SJSA1 (cell line): ENCODE results near the gene COL1A1. TPM values are rescaled to one million over a fixed set of nuclear protein-coding genes. Genes with fewer than 3 reads are reported as not detected.

Experiments
- DNase-seq, 2 experiments: peaks; one replicate each; pipeline ENCODE4 v3.0.0-alpha.2; 2015 to 2020; ENCODE audit warnings: low spot score in 2 of 2, low read depth in 1 of 2
- H3K27ac ChIP-seq: fragments of 250-450 bp; sonication (Bioruptor Pico); 2 replicates; pipeline ENCODE4 v1.5.1; 2020; ENCODE audit warnings: mild to moderate bottlenecking, moderate library complexity
- H3K27me3 ChIP-seq: fragments of 250-450 bp; sonication (Bioruptor Pico); replicated peaks from 2 replicates; pipeline ENCODE4 v1.5.1; 2020; ENCODE audit warnings: mild to moderate bottlenecking, moderate library complexity
- H3K36me3 ChIP-seq: fragments of 250-450 bp; sonication (Bioruptor Pico); 2 replicates; pipeline ENCODE4 v1.5.1; 2020; ENCODE audit warnings: mild to moderate bottlenecking
- H3K4me1 ChIP-seq: fragments of 250-450 bp; sonication (Bioruptor Pico); replicated peaks from 2 replicates; pipeline ENCODE4 v1.6.1; 2021; ENCODE audit warnings: mild to moderate bottlenecking
- H3K4me3 ChIP-seq: fragments of 250-450 bp; sonication (Bioruptor Pico); 2 replicates; pipeline ENCODE4 v1.5.1; 2020; ENCODE audit warnings: mild to moderate bottlenecking
- H3K9me3 ChIP-seq: fragments of 250-450 bp; sonication (Bioruptor Pico); replicated peaks from 2 replicates; pipeline ENCODE4 v1.5.1; 2020; ENCODE audit warnings: mild to moderate bottlenecking
- total RNA-seq: library from RNA; depleted of rRNA; stranded (reverse); fragments of >200 nt; shearing (Covaris generic); gene quantifications from 2 replicates; pipeline ENCODE4 v1.2.3, GENCODE V29; 2014

COL1A1 gene
- total RNA-seq, 1 experiment from 2014 or later, result 957 TPM

GRCh38 chr17:50199803-50200456 is 1.5 kb downstream of the COL1A1 start:
- H3K27ac ChIP-seq, result peak overlapping the region; percentile 87
- H3K4me3 ChIP-seq, result peak overlapping the region; percentile 66
- peaks cover 69% of the 10 kb centered on the region for H3K4me1 ChIP-seq
- DNase-seq, result peak in 1 of 2 experiments; percentile 100
- no peaks in the 10 kb centered on the region for H3K9me3 ChIP-seq
- no peaks in the 10 kb centered on the region for H3K27me3 ChIP-seq
- peaks cover 61% of the 10 kb centered on the region for H3K36me3 ChIP-seq

DNA sequence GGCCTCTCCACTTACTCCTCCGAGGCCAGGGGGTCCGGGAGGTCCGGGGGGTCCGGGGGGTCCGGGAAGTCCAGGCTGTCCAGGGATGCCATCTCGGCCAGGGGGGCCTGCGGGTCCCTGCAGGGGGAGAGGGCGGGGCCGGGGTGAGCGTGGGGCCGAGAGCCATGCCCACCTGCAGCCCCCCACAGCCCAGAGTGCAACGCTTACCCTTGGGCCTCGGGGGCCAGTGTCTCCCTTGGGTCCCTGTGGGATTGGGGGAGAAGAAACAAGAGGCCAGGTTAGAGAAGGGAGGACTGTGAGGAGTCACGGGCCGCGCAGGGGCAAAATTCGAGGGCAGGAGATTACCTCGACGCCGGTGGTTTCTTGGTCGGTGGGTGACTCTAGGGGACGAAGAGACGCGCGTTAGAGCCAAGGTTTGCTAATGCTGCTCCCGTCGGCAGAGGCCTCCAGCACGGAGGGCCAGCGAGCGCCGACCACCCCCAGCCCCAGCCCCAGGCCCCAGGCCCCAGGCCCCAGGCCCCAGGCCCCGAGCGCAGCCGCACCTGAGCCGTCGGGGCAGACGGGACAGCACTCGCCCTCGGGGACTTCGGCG is 2.1 kb downstream of the COL1A1 start:
- Histone ChIP-seq H3K36me3 (peaks cover 67% of the 10 kb centered on the region), H3K27me3 (no peaks in the 10 kb centered on the region), H3K4me1 (peaks cover 69% of the 10 kb centered on the region), H3K27ac (peak overlapping the region; percentile 87), H3K9me3 (no peaks in the 10 kb centered on the region), H3K4me3 (peak overlapping the region; percentile 66)
- peak; percentile 66 to 69 for DNase-seq

DNA sequence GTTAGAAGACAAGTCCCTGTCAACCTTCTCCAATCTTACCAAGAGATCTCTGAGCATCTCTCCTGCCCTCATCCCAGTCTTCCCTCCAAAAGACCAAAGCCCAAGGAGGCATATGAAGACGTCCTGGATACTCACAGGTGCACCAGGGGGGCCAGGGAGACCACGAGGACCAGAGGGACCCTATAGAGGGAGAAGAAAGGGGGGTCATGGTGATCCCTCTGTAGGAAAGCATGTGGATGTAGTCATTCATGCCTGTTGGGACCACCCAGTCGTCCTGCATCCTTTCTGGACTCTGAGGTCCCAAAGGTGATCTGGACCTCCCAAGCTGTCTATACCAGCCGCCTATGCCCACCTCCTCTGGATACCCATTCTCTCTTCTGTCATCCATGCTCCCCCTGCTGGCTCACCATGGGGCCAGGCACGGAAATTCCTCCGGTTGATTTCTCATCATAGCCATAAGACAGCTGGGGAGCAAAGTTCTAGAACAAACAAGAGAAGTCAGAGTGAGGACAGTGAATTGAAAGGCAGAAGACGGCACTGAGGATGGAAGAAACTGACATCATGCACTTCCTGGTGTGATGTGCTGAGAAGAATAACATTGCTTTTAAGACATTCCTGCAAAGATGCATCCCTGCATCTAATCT is 3.3 kb downstream of the COL1A1 start:
- H3K4me3 ChIP-seq, result peak overlapping the region; percentile 66
- peaks cover 79% of the 10 kb centered on the region for H3K36me3 ChIP-seq
- H3K27me3 ChIP-seq, result no peaks in the 10 kb centered on the region
- peak overlapping the region; percentile 87 for H3K27ac ChIP-seq
- H3K4me1 ChIP-seq, result peaks cover 69% of the 10 kb centered on the region
- DNase-seq, result peak; percentile 96 to 97
- H3K9me3 ChIP-seq, result no peaks in the 10 kb centered on the region

DNA sequence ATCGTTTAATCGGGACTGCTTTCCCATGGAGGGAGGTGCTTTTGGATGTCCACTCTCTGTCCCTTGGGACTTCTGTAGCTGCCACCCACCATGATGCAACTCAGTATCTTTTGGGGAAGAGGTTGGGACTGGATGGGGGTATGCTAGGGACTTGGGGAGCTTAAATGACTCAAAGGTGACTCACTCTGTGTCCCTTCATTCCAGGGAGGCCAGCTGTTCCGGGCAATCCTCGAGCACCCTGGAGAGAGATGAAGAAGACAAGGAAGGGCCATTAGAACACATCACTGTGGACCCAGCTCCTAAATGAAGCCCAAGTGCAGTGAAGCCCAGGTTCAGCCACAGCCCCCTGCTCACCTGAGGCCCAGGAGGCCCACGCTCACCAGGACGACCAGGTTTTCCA is 4.6 kb downstream of the COL1A1 start:
- peak; percentile 97 to 98 for DNase-seq
- Histone ChIP-seq H3K4me1 (peaks cover 79% of the 10 kb centered on the region), H3K9me3 (no peaks in the 10 kb centered on the region), H3K4me3 (peak overlapping the region; percentile 66), H3K27ac (peak overlapping the region; percentile 87), H3K27me3 (no peaks in the 10 kb centered on the region), H3K36me3 (peaks cover 92% of the 10 kb centered on the region)

DNA sequence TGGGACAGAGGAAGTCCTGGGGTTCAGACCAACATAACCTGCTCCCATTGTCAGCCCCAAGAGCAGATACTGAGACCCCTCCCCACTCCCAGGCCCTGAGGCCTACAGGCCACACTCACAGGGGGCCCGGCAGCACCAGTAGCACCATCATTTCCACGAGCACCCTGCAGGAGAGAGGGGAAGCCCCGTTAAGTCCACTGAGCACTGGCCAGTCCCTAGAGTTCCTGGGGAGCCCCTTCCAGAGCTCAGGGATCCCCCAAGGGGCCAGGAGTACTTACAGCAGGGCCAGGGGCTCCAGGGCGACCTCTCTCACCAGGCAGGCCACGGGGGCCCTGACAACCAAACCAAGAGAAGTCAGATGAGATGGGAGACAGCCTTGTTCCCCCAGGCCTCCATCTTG is 5.4 kb downstream of the COL1A1 start:
- peak overlapping the region; percentile 66 for H3K4me3 ChIP-seq
- H3K27ac ChIP-seq, result peak overlapping the region; percentile 87
- peaks cover 79% of the 10 kb centered on the region for H3K4me1 ChIP-seq
- DNase-seq, result no peak
- no peaks in the 10 kb centered on the region for H3K27me3 ChIP-seq
- H3K9me3 ChIP-seq, result no peaks in the 10 kb centered on the region
- peaks cover 96% of the 10 kb centered on the region for H3K36me3 ChIP-seq

GRCh38 chr17:50194934-50195865 is 6.2 kb downstream of the COL1A1 start:
- DNase-seq, result peak; percentile 87 to 89
- Histone ChIP-seq H3K36me3 (peaks cover 98% of the 10 kb centered on the region), H3K27me3 (no peaks in the 10 kb centered on the region), H3K4me1 (peaks cover 87% of the 10 kb centered on the region), H3K4me3 (peak overlapping the region; percentile 66), H3K27ac (peak overlapping the region; percentile 87), H3K9me3 (no peaks in the 10 kb centered on the region)

DNA sequence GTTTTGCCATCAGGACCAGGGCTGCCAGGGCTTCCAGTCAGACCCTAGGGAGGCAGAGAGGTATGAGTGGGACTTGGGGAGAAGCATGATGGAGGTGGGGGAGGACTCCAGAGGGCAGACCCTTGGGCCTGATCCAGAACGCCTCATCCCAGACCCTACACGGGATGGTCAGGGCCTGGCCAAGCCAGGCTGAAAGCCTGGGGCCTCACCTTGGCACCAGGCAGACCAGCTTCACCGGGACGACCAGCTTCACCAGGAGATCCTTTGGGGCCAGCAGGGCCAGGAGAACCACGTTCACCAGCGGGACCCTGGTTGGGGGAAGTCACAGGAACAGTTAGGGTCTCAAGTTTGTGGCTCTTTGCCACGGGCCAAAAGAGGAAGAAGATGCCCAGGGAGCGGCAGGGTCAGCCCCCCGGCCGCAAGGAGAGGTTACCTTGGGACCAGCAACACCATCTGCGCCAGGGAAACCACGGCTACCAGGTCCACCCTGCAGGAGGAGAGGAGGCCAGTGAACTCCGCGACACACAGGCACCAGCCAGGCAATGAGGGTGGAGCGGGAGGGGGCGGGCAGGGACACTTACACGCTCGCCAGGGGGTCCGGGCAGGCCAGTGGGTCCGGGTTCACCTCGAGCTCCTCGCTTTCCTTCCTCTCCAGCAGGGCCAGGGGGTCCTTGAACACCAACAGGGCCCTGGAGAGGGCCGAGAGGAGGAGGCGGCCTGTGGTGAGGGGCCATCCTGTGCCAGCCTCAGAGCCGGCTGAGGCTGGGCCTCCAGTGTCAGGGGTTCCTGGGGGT is 7.1 kb downstream of the COL1A1 start:
- DNase-seq, result peak in 1 of 2 experiments; percentile 72
- Histone ChIP-seq H3K36me3 (peaks cover 100% of the 10 kb centered on the region), H3K9me3 (no peaks in the 10 kb centered on the region), H3K4me1 (peaks cover 95% of the 10 kb centered on the region), H3K4me3 (peak overlapping the region; percentile 66), H3K27me3 (no peaks in the 10 kb centered on the region), H3K27ac (peak overlapping the region; percentile 87)

GRCh38 chr17:50192618-50193291 is 8.7 kb downstream of the COL1A1 start:
- H3K9me3 ChIP-seq, result no peaks in the 10 kb centered on the region
- H3K4me1 ChIP-seq, result peaks cover 100% of the 10 kb centered on the region
- no peaks in the 10 kb centered on the region for H3K27me3 ChIP-seq
- DNase-seq, result peak in 1 of 2 experiments; percentile 67
- H3K4me3 ChIP-seq, result peak overlapping the region; percentile 66
- H3K27ac ChIP-seq, result peak overlapping the region; percentile 87
- H3K36me3 ChIP-seq, result peaks cover 100% of the 10 kb centered on the region

GRCh38 chr17:50192144-50192617 is 9.2 kb downstream of the COL1A1 start:
- Histone ChIP-seq H3K27ac (peak overlapping the region; percentile 87), H3K27me3 (no peaks in the 10 kb centered on the region), H3K4me3 (peak overlapping the region; percentile 66), H3K36me3 (peaks cover 100% of the 10 kb centered on the region), H3K9me3 (no peaks in the 10 kb centered on the region), H3K4me1 (peaks cover 100% of the 10 kb centered on the region)
- DNase-seq, result peak in 1 of 2 experiments; percentile 68

DNA sequence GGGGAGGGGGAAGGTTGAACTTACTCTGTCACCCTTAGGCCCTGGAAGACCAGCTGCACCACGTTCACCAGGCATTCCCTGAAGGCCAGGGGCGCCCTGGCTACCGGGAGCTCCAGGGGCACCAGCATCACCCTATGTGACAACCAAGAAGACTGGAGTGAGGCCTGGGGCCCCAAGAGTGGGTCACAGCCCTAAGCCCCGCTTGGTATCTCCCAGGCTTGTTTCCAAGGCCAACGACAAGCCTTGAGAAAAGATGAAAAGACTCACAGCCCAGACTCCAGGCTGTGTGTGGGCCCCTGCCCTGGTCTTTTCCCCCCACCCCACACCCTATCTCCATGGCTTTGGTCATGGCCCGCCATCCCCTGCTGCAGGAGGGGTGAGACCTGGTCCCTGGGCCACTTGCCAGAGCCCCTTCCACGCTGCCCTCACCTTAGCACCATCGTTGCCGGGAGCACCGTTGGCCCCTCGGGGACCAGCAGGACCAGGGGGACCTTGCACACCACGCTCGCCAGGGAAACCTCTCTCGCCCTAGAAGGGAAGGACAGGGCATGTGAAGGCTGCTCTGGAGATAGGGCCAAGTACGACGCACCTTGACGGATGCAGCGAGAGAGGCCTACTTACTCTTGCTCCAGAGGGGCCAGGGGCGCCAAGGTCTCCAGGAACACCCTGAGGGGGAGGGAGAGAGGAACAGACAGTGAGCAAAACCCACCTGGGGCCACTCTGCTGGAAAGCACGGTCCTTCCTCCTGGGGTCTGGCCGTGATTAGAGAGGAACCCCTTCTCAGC is 9.9 kb downstream of the COL1A1 start:
- peaks cover 100% of the 10 kb centered on the region for H3K4me1 ChIP-seq
- peak overlapping the region; percentile 87 for H3K27ac ChIP-seq
- no peaks in the 10 kb centered on the region for H3K27me3 ChIP-seq
- peak overlapping the region; percentile 66 for H3K4me3 ChIP-seq
- H3K36me3 ChIP-seq, result peaks cover 100% of the 10 kb centered on the region
- DNase-seq, result no peak
- H3K9me3 ChIP-seq, result no peaks in the 10 kb centered on the region

DNA sequence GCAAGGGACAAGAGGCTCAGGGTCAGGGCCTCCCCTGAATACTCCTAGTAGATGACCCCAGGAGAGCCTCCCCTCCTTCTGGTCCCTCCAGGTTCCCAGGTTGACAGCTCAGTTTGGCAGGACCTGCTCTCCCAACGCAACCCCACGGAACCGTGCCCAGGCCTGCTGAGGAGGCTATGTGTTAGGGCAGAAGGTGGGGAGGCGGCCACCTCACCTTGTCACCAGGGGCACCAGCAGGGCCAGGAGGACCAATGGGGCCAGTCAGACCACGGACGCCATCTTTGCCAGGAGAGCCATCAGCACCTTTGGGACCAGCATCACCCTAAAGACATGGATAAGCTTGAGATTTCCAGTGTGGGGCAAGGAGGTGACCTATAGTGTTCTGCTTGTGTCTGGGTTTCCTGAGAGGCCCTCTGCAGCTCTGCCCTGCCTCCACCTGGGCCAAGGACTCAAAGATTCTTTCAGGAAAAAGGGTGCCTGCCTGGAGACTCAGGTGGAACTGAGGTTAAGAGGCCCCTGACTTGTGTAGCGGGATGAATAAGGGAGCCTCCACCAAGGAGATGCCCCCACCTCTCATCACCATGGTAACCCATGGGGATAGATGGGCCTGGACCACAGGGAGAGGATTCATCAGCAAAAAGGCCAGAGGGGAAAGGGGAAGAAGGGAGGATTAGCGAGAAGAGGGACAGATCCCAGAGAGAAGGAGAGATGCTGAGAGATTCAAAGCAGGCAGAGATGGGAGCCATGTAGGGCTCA is 10.7 kb downstream of the COL1A1 start:
- Histone ChIP-seq H3K4me1 (peaks cover 100% of the 10 kb centered on the region), H3K27ac (peak overlapping the region; percentile 87), H3K9me3 (no peaks in the 10 kb centered on the region), H3K4me3 (peak overlapping the region; percentile 66), H3K36me3 (peaks cover 100% of the 10 kb centered on the region), H3K27me3 (no peaks in the 10 kb centered on the region)
- DNase-seq, result peak; percentile 67 to 81
